ENCODE data around the gene SLC2A6.

The SLC2A6 gene

DNA sequence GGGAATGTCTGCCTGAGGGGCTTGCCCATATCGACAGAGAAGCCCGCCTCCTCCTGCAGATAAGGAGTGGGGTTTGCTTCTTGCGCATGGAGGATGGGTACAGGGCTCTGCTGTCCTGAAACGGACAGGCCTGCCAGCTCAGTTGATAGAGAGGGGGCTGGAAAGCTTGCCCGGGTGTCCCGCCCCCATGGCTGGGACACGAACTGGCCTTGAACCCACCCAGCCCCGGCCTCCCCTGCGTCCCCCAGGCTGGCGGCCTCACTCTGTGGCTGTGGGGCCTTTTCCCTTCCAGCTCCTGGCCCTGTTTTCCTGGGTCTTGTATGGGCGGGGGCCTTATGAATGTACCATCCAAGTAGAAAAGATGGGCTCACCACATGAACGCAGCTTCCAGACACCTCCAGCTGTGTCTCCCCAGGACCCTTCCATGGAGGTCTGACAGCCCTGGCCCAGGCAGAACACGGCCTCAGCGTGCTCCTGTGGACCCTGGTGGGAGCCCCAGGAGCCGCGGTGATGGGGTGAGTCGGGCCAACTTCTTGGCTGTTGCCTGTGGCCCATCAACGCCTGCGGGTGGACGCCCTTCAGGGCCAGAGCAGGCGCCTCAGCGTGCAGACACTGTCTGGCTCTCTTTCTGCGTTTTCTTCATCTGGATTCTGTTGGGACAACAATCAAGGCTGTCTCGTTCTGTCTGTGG, 15.9 kb upstream of the SLC2A6 start:
- no peak overlapping the region for H3K4me3 ChIP-seq (ENCODE audit: low read depth, low read length)
- DNase-seq (ENCODE audit: low read depth): no peak
- TF ChIP-seq, protein P1, sequence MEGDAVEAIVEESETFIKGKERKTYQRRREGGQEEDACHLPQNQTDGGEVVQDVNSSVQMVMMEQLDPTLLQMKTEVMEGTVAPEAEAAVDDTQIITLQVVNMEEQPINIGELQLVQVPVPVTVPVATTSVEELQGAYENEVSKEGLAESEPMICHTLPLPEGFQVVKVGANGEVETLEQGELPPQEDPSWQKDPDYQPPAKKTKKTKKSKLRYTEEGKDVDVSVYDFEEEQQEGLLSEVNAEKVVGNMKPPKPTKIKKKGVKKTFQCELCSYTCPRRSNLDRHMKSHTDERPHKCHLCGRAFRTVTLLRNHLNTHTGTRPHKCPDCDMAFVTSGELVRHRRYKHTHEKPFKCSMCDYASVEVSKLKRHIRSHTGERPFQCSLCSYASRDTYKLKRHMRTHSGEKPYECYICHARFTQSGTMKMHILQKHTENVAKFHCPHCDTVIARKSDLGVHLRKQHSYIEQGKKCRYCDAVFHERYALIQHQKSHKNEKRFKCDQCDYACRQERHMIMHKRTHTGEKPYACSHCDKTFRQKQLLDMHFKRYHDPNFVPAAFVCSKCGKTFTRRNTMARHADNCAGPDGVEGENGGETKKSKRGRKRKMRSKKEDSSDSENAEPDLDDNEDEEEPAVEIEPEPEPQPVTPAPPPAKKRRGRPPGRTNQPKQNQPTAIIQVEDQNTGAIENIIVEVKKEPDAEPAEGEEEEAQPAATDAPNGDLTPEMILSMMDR (IDR thresholded peaks at IDR 0.05; ENCODE audit: low read depth, low read length, missing control alignments): no peak

DNA sequence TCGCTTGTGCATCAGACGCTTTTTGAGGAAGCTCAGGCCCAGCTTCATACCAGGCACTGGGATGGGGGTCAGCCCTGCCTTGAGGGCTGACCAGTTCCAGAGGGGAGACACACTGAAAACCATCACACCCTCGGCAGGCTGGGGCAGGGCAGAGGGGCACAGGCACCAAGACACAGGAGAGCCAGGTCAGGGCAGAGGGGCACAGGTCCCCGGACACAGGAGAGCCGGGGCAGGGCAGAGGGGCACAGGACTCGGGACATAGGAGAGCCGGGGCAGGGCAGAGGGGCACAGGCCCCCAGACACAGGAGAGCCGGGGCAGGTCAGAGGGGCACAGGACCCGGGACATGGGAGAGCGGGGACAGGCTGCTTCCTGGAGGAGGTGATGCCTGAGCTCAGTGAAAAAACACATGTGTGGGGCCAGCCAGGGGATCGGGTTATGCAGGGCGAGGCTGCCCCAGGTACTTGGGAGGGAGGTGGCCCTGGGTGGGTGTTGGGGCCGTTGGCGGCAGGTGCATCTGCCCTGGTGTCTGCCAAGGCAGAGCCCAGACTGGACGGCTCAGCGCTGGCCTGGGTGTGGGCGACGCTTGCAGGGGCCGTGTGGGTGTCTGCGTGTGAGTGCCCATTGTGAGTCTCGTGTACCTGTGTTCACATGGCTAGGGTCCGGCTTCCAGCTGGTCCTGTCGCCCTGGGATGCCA, 15.1 kb upstream of the SLC2A6 start:
- no peak for DNase-seq (ENCODE audit: low read depth)
- H3K4me3 ChIP-seq (ENCODE audit: low read depth, low read length): no peak overlapping the region
- TF ChIP-seq, protein P1 (IDR thresholded peaks at IDR 0.05; ENCODE audit: low read depth, low read length, missing control alignments): no peak

DNA sequence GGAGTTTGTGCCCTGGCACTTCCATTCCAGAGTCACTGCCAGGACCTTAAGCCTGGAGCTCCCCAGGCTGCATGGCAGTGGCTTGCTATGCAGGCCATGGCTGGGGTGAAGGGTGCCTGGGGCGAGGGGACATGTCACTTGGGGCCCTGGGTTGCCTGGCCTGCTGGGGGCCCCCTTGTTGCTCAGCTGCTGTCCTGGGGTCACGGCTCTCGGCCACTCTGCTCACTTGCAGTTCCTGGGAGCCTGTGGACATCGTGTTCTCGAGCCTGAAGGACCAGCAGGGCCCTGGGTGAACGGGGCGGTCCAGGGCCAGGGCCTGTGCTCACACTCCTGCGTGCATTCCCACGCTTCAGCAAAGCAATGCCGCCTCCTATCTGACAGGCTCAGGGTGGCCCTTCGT, 14.5 kb upstream of the SLC2A6 start:
- H3K4me3 ChIP-seq (ENCODE audit: low read depth, low read length): no peak overlapping the region
- TF ChIP-seq, protein P1 (IDR thresholded peaks at IDR 0.05; ENCODE audit: low read depth, low read length, missing control alignments): no peak
- no peak for DNase-seq (ENCODE audit: low read depth)

DNA sequence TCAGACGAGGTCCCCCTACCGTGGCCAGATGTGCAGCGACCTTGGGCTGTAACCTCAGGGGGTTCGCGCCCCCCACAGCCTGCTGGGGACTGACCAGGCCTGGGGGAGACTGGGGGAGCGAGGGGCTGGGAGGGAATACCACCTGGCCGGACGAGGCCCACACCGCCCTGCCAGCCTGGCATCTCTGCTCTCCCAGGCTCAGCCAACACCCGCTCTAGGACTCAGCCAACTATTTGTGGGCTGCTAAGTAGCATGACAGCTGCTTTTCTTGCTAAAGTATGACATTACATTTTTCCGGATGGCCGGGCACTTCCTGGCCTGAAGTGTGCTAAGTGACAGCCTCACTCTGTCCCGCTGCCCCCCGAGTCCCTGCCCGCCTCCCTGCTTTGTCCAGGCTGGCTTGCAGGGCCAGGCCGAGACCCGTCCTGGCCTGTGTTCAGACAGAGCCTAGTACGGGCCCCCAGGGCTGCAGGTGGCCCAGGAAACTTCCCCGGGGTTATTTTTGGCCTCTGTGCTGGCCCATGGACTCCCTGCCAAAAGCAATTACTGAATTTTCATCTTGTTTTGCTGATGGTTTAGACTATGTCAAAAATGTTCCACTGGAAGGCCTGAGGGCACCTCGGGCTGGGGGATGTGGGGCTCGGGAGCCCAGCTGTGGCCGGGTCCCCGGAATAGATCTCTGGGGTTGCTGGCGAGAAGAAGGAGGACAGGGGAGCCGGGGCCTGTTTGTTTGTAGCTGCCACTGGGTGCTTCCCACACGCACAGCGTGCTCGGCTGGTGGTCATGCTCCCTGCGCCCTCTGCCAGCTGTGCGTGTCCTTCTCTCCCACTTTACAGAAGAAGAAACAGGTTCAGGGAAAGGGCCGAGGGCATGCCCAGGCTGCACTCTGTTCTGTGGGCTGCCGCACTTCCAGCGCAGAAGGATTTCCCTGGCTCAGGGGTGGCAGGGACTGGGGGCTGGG, 13.4 kb upstream of the SLC2A6 start:
- no peak for DNase-seq (ENCODE audit: low read depth)
- TF ChIP-seq, protein P1 (IDR thresholded peaks at IDR 0.05; ENCODE audit: low read depth, low read length, missing control alignments): no peak

DNA sequence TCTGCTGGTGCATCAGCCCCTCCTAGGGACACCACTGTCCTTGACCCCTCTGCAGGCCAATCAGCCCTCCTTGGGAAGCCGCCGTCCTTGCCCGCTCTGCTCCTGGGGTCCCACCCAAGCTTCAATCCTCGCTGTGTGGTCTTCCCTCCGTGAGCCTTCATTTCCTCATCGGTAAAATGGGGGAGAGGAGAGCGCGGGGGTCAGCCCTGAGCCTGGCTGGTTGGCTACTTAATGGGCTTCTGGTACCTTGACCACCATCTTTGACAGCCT, 12.7 kb upstream of the SLC2A6 start:
- no peak for DNase-seq (ENCODE audit: low read depth)
- TF ChIP-seq, protein P1 (IDR thresholded peaks at IDR 0.05; ENCODE audit: low read depth, low read length, missing control alignments): no peak
- no peak overlapping the region for H3K4me3 ChIP-seq (ENCODE audit: low read depth, low read length)

More for the DNA sequence above, 13.4 kb upstream of the SLC2A6 start:
- no peak overlapping the region for H3K4me3 ChIP-seq (ENCODE audit: low read depth, low read length)

DNA sequence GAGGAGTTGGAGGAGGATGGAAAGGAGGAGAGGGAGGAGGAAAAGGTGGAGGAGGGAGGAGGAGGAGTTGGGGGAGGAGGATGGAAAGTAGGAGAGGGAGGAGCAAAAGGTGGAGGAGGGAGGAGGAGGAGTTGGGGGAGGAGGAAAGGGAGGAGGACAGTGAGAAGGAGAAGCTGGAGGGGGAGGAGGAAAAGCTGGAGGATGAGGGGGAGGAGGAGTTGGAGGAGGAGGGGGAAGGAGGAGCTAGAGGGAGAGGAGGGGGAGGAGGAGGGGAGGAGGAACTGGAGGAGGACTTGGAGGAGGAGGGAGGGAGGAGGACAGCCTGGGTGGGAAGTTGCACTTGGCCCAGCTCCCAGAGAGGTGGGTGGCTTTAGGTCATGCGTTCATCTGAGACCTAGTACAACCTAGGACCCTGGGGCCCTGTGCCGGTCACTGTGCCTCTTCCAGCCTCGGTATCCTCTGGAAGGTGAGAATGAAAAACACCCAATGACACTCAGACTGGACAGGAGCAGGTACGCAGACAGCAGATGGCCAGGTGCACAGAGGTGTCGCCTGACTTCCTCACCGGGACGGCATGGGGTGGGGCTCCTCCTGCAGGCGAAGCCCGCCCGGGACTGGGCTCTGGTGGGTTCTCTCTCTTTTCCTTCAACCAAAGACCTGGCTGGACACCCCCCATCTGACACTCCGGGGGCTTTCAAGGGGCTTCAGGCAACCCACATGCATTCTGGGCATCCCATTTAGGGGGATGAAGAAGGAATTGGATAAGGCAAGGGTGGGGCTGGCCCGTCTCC, 12.2 kb upstream of the SLC2A6 start:
- TF ChIP-seq, protein P1 (IDR thresholded peaks at IDR 0.05; ENCODE audit: low read depth, low read length, missing control alignments): no peak
- H3K4me3 ChIP-seq (ENCODE audit: low read depth, low read length): no peak overlapping the region
- no peak for DNase-seq (ENCODE audit: low read depth)

Data from GM12864 (cell line).